Adipose tissue (tissue), 3 donors: ENCODE measurements around the gene SUV39H1. TPM values are rescaled to one million over a fixed set of nuclear protein-coding genes. Genes with fewer than 3 reads are reported as not detected.
"Not testable (repeated sequence)": the region's sequence is repeated elsewhere in the genome, so short reads cannot be mapped to it uniquely, and the experiment has no call there.

ENCODE experiments used
- H3K27ac ChIP-seq: one replicate; pipeline ENCODE4 v1.5.1; 2013; ENCODE audit warnings: low read depth, low read length
- WGBS, 3 donors: extraction: QIAGEN DNeasy Blood & Tissue Kit; methylation state at CpG; one replicate each; pipeline ENCODE4 v1.1.7; 2013; 5-methylcytosine and 5-hydroxymethylcytosine counted together
- polyA plus RNA-seq, 3 donors: library from polyadenylated mRNA; stranded (reverse); fragments of 200-250 nt; gene quantifications; one replicate each; pipeline ENCODE4 v1.2.3, GENCODE V29; 2013
- donor health status: healthy with polysubstance abuse.
- donor health status: Bipolar disorder and iron deficiency.
- donor health status: healthy.

SUV39H1 gene
- polyA plus RNA-seq, 3 donors = 2.8 to 5.7 (median 2.9) TPM

- not testable (repeated sequence) for H3K27ac ChIP-seq
Measured at GRCh38 chrX:48682795-48683194, 13.7 kb upstream of the SUV39H1 start.

GRCh38 chrX:48683411-48683982 lies 13.0 kb upstream of the SUV39H1 start, which contains the start of gene WAS:
Gene WAS (plus strand): TSS chrX:48683799. CDS start chrX:48683854, 55 bp downstream.
- no peak within 1 kb of the TSS for H3K27ac ChIP-seq
- 53 to 86% (median 61%) methylated on average over 11 to 13 of the region's 13 CpGs for whole genome bisulfite sequencing, 3 donors

More at GRCh38 chrX:48682795-48683194, 13.7 kb upstream of the SUV39H1 start:
- 66 to 82% (median 78%) methylated on average over 12 of the region's 12 CpGs for WGBS, 3 donors

- 57 to 70% (median 64%) methylated on average over 7 of the region's 7 CpGs for WGBS, 3 donors
Measured at GRCh38 chrX:48684134-48684533, 12.4 kb upstream of the SUV39H1 start.

DNA sequence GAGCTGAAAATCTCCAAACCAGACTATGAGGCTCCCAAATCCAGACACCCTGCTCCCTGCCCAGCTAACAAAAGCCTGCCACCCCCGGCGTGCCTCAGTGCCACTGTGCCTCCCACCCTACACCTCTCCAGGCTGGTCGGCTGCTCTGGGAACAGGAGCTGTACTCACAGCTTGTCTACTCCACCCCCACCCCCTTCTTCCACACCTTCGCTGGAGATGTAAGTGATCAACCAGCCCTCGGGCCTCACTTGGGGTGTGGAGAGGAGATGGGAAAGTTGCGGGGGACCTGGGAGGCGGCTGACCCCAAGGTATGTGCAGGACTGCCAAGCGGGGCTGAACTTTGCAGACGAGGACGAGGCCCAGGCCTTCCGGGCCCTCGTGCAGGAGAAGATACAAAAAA lies 11.1 kb upstream of the SUV39H1 start:
- 56 to 74% (median 73%) methylated on average over 9 to 12 of the region's 12 CpGs for WGBS, 3 donors
- no peak overlapping the region for H3K27ac ChIP-seq

More at GRCh38 chrX:48684134-48684533, 12.4 kb upstream of the SUV39H1 start:
- H3K27ac ChIP-seq = no peak overlapping the region

DNA sequence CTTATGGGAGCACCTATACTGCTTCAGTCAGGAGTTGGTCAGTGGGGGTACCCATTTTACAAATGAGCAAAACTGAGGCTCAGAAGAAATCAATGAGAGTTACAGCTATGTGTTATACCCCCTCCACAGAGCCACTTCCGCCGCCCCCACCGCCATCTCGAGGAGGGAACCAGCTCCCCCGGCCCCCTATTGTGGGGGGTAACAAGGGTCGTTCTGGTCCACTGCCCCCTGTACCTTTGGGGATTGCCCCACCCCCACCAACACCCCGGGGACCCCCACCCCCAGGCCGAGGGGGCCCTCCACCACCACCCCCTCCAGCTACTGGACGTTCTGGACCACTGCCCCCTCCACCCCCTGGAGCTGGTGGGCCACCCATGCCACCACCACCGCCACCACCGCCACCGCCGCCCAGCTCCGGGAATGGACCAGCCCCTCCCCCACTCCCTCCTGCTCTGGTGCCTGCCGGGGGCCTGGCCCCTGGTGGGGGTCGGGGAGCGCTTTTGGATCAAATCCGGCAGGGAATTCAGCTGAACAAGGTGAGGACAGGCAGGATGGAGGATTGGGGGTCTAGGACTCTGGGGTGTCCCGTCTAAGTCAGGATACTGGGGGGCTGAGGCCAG lies 7.9 kb upstream of the SUV39H1 start:
- no peak overlapping the region for H3K27ac ChIP-seq
- 44 to 61% (median 48%) methylated on average over 13 to 19 of the region's 19 CpGs for WGBS, 3 donors

DNA sequence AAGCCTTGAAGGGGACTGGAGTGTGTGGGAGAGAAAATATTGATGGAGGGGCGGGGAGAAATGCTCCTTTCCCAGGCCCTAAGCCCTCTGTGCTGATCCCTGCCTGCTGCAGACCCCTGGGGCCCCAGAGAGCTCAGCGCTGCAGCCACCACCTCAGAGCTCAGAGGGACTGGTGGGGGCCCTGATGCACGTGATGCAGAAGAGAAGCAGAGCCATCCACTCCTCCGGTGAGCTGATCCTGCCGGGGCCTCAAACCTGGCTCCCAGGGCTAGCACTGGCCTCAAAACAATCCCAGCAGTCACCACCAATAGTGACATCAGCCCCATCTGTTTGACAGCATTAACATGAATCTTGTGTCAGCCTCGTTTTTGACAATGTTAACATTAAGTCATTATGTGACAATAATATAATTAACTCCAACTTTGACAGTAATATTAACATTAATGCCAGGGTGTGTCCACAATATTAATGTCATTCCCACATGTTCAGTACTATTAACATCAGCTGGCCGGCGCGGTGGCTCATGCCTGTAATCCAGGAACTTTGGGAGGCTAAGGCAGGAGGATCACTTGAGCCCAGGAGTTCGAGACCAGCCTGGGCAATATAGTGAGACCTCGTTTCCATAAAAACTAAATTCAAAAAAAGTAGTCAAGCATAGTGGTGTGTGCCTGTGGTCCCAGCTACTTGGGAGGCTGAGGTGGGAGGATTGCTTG lies 7.2 kb upstream of the SUV39H1 start:
- 53 to 57% (median 54%) methylated on average over 8 to 11 of the region's 11 CpGs for WGBS, 3 donors
- no peak overlapping the region for H3K27ac ChIP-seq

DNA sequence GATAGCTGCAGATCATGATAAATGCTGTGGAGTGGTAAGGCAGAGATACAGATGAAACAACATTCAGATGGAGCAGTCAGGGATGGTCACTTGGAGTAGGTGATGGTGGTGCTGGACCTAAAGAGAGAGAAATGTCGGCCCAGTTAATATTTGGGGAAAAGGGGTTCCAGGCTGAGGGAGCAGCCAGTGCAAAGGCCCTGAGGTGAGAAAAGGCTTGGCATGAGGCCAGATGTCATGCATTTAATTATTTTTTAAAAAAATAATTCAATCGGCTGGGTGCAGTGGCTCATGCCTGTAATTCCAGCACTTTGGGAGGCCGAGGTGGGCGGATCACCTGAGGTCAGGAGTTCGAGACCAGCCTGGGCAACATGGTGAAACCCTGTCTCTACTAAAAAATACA lies 4.8 kb upstream of the SUV39H1 start:
- WGBS, 3 donors = 79 to 92% (median 83%) methylated on average over 5 of the region's 5 CpGs
- not testable (repeated sequence) for H3K27ac ChIP-seq

DNA sequence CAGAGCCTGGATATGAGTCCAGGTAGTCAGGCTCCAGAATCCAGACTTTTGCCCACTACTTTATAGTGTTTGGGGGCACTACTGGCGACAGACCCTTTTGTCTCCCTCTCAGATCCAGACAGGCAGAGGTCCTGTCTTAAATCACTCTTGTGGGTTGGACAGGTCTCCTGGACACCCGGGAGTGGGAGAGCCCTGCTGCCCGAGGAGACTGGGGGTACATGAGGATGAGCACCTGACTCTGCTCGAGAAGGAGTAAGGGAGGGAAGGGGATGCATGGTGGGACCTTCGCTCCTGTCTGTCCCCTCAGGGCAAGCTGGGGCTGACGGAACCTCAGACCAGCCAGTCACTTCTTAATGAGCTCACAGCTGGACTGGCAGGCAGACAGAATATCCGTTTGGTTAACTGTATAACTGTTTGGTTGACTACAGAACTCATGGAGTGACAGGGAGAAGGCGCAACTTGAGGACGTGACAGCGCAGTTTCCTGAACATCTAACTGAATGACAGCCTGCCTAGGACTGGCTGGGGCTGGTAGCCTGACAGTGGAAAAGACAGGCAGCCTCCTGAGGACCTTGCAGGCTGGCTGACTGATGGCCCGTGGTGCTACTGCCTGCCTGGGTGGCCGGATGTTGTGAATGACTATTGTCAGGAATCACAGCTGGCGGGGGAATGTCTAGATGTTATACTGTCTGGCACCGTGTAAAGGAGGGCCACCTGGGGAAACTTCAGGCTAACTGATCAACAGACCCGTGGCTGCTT lies 1.6 kb upstream of the SUV39H1 start:
- WGBS, 3 donors = 34 to 55% (median 42%) methylated on average over 14 to 15 of the region's 15 CpGs
- H3K27ac ChIP-seq = no peak overlapping the region

DNA sequence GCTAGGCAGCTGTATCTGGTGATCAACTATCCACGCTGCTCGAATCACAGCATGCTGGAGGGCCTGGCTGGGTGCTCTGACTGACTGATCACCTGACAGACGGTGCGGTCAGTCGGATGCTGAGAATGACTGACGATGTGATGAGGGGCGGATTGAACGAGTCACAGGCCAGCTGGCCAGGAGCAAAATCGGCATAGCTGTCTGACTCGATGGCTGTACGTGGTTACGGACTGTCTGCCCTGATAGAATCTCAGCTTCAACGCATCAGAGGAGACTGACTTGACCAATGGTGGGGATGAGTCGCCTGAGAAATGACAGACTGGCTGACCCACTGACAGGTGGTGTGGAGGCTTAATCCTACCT lies 1.0 kb upstream of the SUV39H1 start:
- no peak overlapping the region for H3K27ac ChIP-seq
- 32 to 53% (median 35%) methylated on average over 13 to 14 of the region's 14 CpGs for WGBS, 3 donors

GRCh38 chrX:48695925-48696300 lies 621 bp upstream of the SUV39H1 start:
- WGBS, 3 donors = 2 to 42% (median 6%) methylated on average over 8 of the region's 8 CpGs
- H3K27ac ChIP-seq = no peak overlapping the region

- WGBS, 3 donors = 0 to 32% (median 1%) methylated on average over 11 to 53 of the region's 56 CpGs
- no peak overlapping the region for H3K27ac ChIP-seq
Measured at GRCh38 chrX:48696909-48697727, 584 bp downstream of the SUV39H1 start.

DNA sequence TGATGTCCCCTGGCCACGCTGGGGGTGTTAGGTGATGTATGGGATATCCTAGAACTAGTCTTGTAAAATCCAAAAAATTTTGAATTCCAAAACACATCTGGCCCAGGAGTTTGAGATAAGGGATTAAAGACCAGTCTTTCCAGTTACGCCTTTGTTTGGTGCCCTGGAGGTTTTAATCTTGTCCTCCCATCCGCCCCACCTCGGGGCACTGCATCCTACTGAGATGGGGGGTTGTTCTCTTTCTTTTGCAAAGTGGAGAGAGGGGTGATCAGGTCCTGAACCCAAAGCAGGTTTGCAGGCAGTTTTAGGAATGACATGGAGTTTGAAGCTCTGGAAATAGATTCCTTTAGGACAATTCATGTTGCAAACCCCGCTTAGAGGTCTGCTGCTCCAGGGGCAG lies 1.8 kb downstream of the SUV39H1 start:
- H3K27ac ChIP-seq = no peak overlapping the region
- 79 to 96% (median 89%) methylated on average over 5 of the region's 5 CpGs for WGBS, 3 donors

GRCh38 chrX:48700246-48700645 lies 3.7 kb downstream of the SUV39H1 start:
- no peak overlapping the region for H3K27ac ChIP-seq
- WGBS, 3 donors = 95 to 98% (median 96%) methylated on average over 20 to 23 of the region's 23 CpGs

DNA sequence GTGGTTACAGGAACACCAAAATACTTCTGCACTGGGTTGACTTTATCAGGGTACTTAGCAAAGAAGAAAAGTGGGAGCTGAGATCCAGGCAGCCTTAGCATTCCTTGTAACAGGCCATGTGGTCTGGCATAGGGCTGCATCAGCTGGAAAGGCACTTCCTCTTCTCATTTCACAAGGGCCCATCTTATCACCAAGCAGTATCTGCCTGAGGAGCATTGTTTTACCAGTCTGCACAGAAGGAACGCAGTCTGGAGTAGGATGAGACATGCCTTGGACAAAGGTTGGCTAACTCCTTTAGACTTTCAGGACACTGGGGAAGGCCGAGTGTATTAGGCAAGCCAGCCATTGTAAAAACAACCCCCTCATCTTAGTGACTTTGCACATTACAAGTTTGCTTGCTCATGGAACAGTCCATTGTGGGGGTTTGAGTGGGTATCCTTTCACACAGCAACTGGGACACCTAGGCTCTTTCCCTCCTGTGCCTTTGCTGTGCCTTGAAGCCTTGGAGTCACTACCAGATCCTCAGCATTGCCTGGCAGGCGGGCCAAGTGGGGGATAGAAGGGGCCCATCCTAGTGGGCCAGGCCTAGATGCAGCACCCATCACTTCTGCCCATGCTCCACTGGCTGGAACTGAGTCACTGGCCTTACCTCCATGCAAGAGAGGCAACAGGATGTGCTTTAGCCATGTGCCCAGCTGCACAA lies 4.6 kb downstream of the SUV39H1 start:
- WGBS, 3 donors = 60 to 94% (median 75%) methylated on average over 2 to 3 of the region's 3 CpGs
- no peak overlapping the region for H3K27ac ChIP-seq

- WGBS, 3 donors = 49 to 72% (median 69%) methylated on average over 2 of the region's 2 CpGs
- no peak overlapping the region for H3K27ac ChIP-seq
Measured at GRCh38 chrX:48702032-48702431, 5.5 kb downstream of the SUV39H1 start.

- 72 to 87% (median 79%) methylated on average over 4 of the region's 4 CpGs for WGBS, 3 donors
- no peak overlapping the region for H3K27ac ChIP-seq
Measured at GRCh38 chrX:48702716-48703115, 6.2 kb downstream of the SUV39H1 start.

DNA sequence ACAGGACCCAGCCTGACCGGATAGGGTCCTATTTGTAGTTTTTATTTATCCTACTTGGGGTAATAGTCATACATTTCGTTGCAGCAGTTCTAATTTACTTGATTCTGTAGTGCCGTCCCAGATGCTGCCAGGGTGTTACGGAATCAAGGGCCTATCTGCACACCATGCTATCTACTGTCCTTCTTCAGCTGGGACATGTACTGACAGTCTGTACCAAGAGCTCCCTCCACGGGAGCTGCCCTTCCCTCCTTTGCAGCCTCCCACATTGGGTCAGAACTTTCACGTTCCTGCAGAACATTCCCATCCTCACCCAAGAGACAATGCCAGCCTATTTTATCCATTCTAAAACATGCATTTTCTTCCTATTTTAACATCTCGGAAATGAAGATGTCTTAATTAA lies 6.7 kb downstream of the SUV39H1 start:
- 80 to 82% (median 81%) methylated on average over 7 of the region's 7 CpGs for WGBS, 3 donors
- no peak overlapping the region for H3K27ac ChIP-seq
